BJ (cell line): ENCODE results near the gene WDTC1. TPM values are rescaled to one million over a fixed set of nuclear protein-coding genes. Genes with fewer than 3 reads are reported as not detected.
"Not testable (repeated sequence)": the region's sequence is repeated elsewhere in the genome, so short reads cannot be mapped to it uniquely, and the experiment has no call there.

ENCODE experiments used
- CTCF ChIA-PET: fragments of 350-600 bp; formaldehyde crosslinking; extraction: SDS; loops from one replicate; lab custom pipeline; 2021; ENCODE audit warnings: antibody characterized with exemption, inconsistent platforms; lab: Yijun Ruan, JAX
- POLR2A ChIA-PET: fragments of 300-600 bp; sonication (Branson Sonifier 250); formaldehyde crosslinking; extraction: SDS; loops from one replicate; lab custom pipeline; 2021; ENCODE audit warnings: antibody characterized with exemption; lab: Charles Lee
- DNase-seq: peaks from one replicate; pipeline ENCODE4 v3.0.0-alpha.2; 2011; ENCODE audit warnings: low read depth
- H3K27me3 ChIP-seq: 2 replicates; pipeline ENCODE4 v1.6.0; 2011; ENCODE audit warnings: low read length; ENCODE audit not compliant: control insufficient read depth, insufficient read depth
- H3K36me3 ChIP-seq: 2 replicates; pipeline ENCODE4 v1.5.1; 2011; ENCODE audit warnings: low read length; ENCODE audit not compliant: control insufficient read depth, insufficient read depth
- H3K4me3 ChIP-seq: 2 replicates; pipeline ENCODE4 v1.5.1; 2011; ENCODE audit warnings: low read depth, mild to moderate bottlenecking, control low read depth, low read length
- polyA plus RNA-seq: library from polyadenylated mRNA; depleted of rRNA; stranded (reverse); fragments of >200 nt; gene quantifications from 2 replicates; pipeline ENCODE4 v1.2.3, GENCODE V29; 2011
- TF ChIP-seq, protein P1 (sequence below): IDR thresholded peaks from 2 replicates; pipeline ENCODE4 v1.5.1; 2011; ENCODE audit warnings: low read depth, mild to moderate bottlenecking, control low read depth, inconsistent platforms, low read length, moderate library complexity; ENCODE audit not compliant: insufficient read depth

Gene WDTC1
- polyA plus RNA-seq, 1 experiment = 16.4 TPM

DNA sequence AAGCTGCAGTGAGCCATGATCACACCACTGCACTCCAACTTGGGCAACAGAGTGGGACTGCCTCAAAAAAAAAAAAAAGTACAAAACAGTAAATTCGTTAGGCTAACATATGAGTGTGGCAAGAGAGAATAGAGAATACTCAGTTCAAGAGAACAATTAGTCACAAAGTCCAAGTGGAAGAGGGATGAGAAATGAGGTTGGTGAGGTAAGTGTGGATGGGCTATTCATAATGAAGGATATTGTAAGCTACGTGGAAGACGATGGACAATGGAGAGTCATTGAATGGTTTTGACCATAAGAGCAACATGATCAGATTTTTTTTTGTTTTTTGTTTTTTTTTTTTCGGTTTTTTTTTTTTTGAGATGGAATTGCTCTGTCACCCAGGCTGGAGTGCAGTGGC lies 34.8 kb downstream of the WDTC1 start:
- CTCF ChIA-PET = interaction anchor here (1.5 kb wide), 1 partner anchor 225 kb away, joined by 4 read pairs; no protein-coding TSS in a partner anchor
- H3K36me3 ChIP-seq = no peaks in the 10 kb centered on the region
- POLR2A ChIA-PET = no interaction called here
- no peaks in the 10 kb centered on the region for H3K27me3 ChIP-seq
- TF ChIP-seq, protein P1, sequence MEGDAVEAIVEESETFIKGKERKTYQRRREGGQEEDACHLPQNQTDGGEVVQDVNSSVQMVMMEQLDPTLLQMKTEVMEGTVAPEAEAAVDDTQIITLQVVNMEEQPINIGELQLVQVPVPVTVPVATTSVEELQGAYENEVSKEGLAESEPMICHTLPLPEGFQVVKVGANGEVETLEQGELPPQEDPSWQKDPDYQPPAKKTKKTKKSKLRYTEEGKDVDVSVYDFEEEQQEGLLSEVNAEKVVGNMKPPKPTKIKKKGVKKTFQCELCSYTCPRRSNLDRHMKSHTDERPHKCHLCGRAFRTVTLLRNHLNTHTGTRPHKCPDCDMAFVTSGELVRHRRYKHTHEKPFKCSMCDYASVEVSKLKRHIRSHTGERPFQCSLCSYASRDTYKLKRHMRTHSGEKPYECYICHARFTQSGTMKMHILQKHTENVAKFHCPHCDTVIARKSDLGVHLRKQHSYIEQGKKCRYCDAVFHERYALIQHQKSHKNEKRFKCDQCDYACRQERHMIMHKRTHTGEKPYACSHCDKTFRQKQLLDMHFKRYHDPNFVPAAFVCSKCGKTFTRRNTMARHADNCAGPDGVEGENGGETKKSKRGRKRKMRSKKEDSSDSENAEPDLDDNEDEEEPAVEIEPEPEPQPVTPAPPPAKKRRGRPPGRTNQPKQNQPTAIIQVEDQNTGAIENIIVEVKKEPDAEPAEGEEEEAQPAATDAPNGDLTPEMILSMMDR = no peak
- no peak for DNase-seq
- no peak overlapping the region for H3K4me3 ChIP-seq

DNA sequence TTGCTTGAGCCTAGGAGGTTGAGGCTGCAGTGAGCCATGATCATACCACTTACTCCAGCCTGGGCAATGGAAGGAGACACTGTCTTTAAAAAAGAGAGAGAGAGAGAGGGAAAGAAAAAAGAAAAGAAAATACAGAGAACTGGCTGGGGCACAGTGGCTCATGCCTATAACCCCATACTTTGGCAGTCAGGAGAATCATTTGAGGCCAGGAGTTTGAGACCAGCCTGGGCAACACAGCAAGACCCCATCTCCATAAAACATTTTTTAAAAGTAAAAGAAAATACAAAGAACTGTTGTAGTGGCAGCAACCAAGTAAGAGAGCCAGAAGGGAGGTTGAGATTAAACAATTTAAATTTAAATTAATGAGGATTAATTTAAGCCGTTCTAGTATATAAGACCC lies 39.8 kb downstream of the WDTC1 start:
- TF ChIP-seq, protein P1 = no peak
- Histone ChIP-seq H3K36me3 (no peaks in the 10 kb centered on the region), H3K27me3 (no peaks in the 10 kb centered on the region), H3K4me3 (no peak overlapping the region)
- DNase-seq = no peak
- ChIA-PET CTCF (no interaction called here), POLR2A (no interaction called here)

DNA sequence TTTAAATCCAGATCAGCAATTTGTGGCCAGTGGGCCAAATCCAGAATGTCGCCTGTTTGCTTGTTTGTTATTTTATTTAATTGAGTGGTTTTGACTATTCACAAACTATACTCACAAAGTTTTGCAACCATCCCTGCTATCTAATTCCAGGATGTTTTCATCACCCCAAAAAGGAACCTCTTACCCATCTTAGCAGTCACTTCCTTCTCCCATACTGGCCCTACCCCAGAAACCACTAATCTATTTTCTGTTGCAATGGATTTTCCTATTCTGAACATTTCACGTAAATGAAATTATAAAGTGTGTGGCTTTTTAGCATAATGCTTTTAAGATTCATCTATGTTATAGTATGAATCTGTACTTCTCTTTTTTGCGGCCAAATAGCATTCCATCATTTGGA lies 41.3 kb downstream of the WDTC1 start:
- H3K36me3 ChIP-seq = no peaks in the 10 kb centered on the region
- ChIA-PET CTCF (no interaction called here), POLR2A (no interaction called here)
- no peak for DNase-seq
- no peak overlapping the region for H3K4me3 ChIP-seq
- H3K27me3 ChIP-seq = no peaks in the 10 kb centered on the region
- TF ChIP-seq, protein P1 = no peak

DNA sequence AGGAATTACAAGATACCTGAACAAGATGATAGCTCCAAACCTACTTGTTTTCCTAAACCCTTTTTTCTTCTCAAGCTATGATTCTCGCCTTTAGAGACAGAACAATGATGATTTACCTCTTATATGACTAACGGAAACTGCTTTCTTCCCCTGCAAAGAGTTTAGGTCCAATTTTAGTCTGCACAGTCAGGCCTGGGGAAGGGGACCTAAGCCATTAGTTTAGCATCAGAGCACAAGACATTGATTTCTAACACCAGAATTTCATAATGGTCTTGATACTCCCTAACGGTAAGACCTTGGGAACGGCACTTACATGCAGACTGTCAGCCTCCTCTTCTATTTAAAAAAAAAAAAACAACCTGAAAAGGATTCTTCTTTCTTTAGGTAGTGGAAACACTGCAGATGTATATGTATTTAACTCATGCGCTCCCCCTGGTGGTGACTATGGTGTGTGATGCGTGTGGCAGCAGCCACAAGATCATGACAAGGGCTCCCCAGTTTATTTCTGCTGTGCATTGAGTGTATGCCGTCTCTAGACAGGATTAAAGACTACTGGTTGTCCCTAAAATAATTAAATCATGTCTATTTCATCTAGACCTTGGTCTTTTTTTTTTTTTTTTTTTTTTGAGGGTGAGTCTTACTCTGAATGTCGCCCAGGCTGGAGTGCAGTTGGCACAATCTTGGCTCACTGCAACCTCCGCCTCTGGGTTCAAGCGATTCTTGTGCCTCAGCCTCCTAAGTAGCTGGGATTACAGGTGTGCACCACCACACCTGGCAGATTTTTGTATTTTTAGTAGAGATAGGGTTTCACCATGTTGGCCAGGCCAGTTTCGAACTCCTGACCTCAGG lies 50.2 kb downstream of the WDTC1 start:
- Histone ChIP-seq H3K27me3 (no peaks in the 10 kb centered on the region), H3K36me3 (peaks cover 5% of the 10 kb centered on the region), H3K4me3 (no peak overlapping the region)
- ChIA-PET CTCF (interaction anchor here (0.6 to 9.8 kb wide), 27 partner anchors 11 to 322 kb away, joined by 3 to 164 read pairs (median 4); no protein-coding TSS in a partner anchor), POLR2A (no interaction called here)
- TF ChIP-seq, protein P1 = peak; percentile 79
- DNase-seq = no peak

DNA sequence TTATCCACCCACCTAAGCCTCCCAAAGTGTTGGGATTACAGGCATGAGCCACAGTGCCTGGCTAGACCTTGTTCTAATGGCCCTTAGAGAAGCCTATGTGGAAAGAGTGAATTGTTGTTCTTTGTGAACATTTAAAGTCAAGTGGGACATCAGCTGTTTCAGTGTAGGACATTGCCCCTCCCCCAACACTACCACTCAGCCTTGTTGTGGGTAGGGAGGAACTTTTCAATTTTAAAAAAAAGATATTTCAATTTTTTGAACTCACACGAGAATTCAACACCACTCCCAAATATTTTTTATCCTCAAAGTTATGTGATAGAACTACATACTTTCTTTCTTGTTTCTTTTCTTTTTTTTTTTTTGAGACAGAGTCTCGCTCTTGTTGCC lies 50.8 kb downstream of the WDTC1 start:
- CTCF ChIA-PET = interaction anchor here (0.7 to 9.8 kb wide), 9 partner anchors 11 to 241 kb away, joined by 3 to 164 read pairs (median 8); no protein-coding TSS in a partner anchor
- H3K27me3 ChIP-seq = no peaks in the 10 kb centered on the region

DNA sequence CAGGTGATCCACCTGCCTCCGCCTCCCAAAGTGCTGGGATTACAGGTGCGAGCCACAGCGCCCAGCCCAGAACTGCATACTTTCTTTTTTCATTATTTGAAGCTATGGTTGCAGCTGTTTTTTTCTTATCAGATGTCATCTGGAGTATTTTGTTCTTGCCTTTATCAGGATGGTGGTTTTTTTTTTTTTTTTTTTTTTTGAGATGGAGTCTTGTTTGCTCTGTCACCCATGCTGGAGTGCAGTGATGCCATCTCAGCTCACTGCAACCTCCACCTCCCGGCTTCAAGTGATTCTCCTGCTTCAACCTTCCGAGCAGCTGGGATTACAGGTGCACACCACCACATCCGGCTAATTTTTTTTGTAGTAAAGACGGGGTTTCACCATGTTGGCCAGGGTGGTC lies 51.4 kb downstream of the WDTC1 start:
- DNase-seq, POLR2A ChIA-PET, H3K27me3 ChIP-seq, H3K4me3 ChIP-seq, H3K36me3 ChIP-seq: not testable (repeated sequence)
- CTCF ChIA-PET = interaction anchor here (0.7 to 9.8 kb wide), 9 partner anchors 10 to 241 kb away, joined by 3 to 164 read pairs (median 8); no protein-coding TSS in a partner anchor

More for the DNA sequence above, 50.8 kb downstream of the WDTC1 start:
- POLR2A ChIA-PET = no interaction called here
- no peak overlapping the region for H3K4me3 ChIP-seq
- H3K36me3 ChIP-seq = peaks cover 5% of the 10 kb centered on the region
- TF ChIP-seq, protein P1 = no peak
- no peak for DNase-seq

DNA sequence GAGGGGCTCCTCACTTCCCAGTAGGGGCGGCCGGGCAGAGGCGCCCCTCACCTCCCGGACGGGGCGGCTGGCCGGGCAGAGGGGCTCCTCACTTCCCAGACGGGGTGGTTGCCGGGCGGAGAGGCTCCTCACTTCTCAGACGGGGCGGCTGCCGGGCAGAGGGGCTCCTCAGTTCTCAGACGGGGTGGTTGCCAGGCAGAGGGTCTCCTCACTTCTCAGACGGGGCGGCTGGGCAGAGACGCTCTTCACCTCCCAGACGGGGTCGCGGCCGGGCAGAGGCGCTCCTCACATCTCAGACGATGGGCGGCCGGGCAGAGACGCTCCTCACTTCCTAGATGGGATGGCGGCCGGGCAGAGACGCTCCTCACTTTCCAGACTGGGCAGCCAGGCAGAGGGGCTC lies 54.7 kb downstream of the WDTC1 start:
- CTCF ChIA-PET, H3K27me3 ChIP-seq, H3K36me3 ChIP-seq, H3K4me3 ChIP-seq, DNase-seq, POLR2A ChIA-PET: not testable (repeated sequence)
